Measurements from ENCODE around the gene A3GALT2. TPM values are rescaled to one million over a fixed set of nuclear protein-coding genes. Genes with fewer than 3 reads are reported as not detected.

The A3GALT2 gene
- polyA plus RNA-seq, 2 of the 4 experiments (the other 2 are of a cell fraction) = not detected

DNA sequence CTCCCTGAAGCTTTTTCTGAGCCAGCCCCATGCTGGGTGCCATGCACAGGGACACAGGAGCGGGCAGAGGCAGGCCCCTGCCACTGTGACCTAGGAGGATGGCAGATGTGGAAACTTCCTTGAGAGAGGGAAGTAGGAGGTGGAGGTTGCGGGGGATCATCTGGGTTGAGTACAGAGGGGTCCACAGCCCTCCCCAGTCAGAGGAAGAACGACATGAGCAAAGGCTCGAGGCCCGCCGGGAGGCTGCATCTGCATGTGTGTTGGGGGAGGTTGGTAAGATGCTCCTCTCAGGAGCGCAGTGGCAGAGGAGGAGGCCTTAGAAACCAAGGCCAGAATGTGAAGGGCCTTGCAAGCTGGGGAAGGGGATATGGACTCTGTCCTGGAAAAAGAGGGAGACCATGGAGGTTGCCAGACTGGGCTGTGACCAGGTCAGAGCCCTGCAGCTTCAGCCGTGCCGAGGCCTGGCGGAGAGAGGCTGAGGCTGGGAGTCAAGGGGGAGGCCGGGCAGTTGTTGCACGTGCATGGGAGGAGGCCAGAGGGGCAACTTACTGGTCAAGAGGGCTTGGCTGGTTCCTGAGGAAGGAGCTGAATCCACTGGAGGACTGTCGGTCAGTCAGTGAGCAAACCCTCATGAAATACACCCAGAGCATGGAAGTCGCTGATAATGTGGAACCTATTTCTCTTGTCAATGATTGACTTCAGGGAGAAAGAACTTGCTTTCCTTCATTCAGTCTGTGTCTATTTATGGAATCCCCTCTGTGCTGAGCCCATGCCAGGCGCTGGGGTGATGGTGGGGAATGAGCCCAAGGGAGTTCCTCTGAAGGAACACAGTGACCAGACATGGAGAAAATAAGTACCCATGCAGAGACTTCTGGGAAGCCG, 31.7 kb downstream of the A3GALT2 start:
- Histone ChIP-seq H3K9me3 (no peaks in the 10 kb centered on the region), H3K4me3 (no peak overlapping the region), H3K4me2 (no peak overlapping the region), H3K4me1 (no peaks in the 10 kb centered on the region), H3K27ac (no peak overlapping the region)
- no peak for DNase-seq (ENCODE audit: low read depth in 1 of 2, low spot score in 1 of 2)
- TF ChIP-seq EP300 (IDR thresholded peaks at IDR 0.05) (no peak), RAD21 (conservative IDR thresholded peaks at IDR 0.05 in 1 of 2, IDR thresholded peaks at IDR 0.05 in 1 of 2) (no peak)
- POLR2A ChIA-PET = no interaction called here
- WGBS (ENCODE audit: missing lambda C conversion rate) = 91% methylated on average over 16 of the region's 16 CpGs
- no peak for FAIRE-seq
- CTCF ChIA-PET = interaction anchor here (1.3 kb wide), 1 partner anchor 181 kb away, joined by 4 read pairs; no protein-coding TSS in a partner anchor
- ATAC-seq = no peak

DNA sequence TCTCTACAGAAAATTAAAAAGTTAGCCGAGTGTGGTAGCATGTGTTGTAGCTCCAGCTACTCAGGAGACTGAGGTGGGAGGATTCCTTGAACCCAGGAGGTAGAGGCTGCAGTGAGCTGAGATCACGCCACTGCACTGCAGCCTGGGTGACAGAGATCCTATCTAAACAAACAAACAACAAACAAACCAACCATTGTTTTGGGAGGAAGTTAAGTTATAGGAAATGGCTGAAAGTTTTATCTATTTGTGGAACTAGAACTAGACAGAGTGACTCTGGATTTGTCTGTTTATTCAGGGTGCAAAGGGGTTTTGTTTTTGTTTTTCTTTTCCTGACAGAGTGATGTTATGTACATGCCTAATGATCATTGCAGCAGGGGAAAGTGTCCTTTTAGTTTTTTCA, 33.6 kb downstream of the A3GALT2 start:
- 67% methylated on average over 2 of the region's 2 CpGs for WGBS (ENCODE audit: missing lambda C conversion rate)
- POLR2A ChIA-PET = no interaction called here
- Histone ChIP-seq H3K27ac (no peak overlapping the region), H3K4me3 (no peak overlapping the region), H3K4me2 (no peak overlapping the region), H3K9me3 (no peaks in the 10 kb centered on the region), H3K4me1 (no peaks in the 10 kb centered on the region)
- no peak for ATAC-seq
- no peak for DNase-seq (ENCODE audit: low read depth in 1 of 2, low spot score in 1 of 2)
- TF ChIP-seq BHLHE40 (IDR thresholded peaks at IDR 0.05; ENCODE audit: low read depth, low read length) (no peak), EHMT2 (IDR thresholded peaks at IDR 0.05; ENCODE audit: low read depth) (no peak)
- no peak for FAIRE-seq
- CTCF ChIA-PET = interaction anchor here (1.3 kb wide), 1 partner anchor 11 kb away, joined by 3 read pairs; no protein-coding TSS in a partner anchor

- no peaks in the 10 kb centered on the region for H3K9me3 ChIP-seq
- H3K27ac ChIP-seq = no peak overlapping the region
- ATAC-seq (no peak), DNase-seq (ENCODE audit: low read depth in 1 of 2, low spot score in 1 of 2) (no peak), FAIRE-seq (no peak)
- no peak overlapping the region for H3K4me2 ChIP-seq
- WGBS (ENCODE audit: missing lambda C conversion rate) = 92% methylated on average over 8 of the region's 8 CpGs
- no peaks in the 10 kb centered on the region for H3K4me1 ChIP-seq
- no peak for TF ChIP-seq CBX2 (IDR thresholded peaks at IDR 0.05; ENCODE audit: borderline replicate concordance, low read depth)
- no peak for TF ChIP-seq MAZ (IDR thresholded peaks at IDR 0.05; ENCODE audit: borderline replicate concordance, low read depth, low read length)
- no peak for TF ChIP-seq FOSB (CRISPR knock-in tag; IDR thresholded peaks at IDR 0.05)
- no peak for TF ChIP-seq JUN (IDR thresholded peaks at IDR 0.05)
- no peak for TF ChIP-seq FOSL2 (IDR thresholded peaks at IDR 0.05)
- TF ChIP-seq FOSL2 (CRISPR knock-in tag; IDR thresholded peaks at IDR 0.05) = no peak
- TF ChIP-seq RFX5 (IDR thresholded peaks at IDR 0.05) = no peak
- no peak for TF ChIP-seq ESRRA (IDR thresholded peaks at IDR 0.05; ENCODE audit: borderline replicate concordance, low read length)
- TF ChIP-seq CHD4 (IDR thresholded peaks at IDR 0.05; ENCODE audit: borderline replicate concordance) = no peak
- ChIA-PET POLR2A (no interaction called here), CTCF (interaction anchor here (0.7 kb wide), 1 partner anchor 18 kb away, joined by 3 read pairs; no protein-coding TSS in a partner anchor)
- H3K4me3 ChIP-seq = no peak overlapping the region
These were observed 34.3 kb downstream of the A3GALT2 start for GRCh38 chr1:33286451-33287185.

DNA sequence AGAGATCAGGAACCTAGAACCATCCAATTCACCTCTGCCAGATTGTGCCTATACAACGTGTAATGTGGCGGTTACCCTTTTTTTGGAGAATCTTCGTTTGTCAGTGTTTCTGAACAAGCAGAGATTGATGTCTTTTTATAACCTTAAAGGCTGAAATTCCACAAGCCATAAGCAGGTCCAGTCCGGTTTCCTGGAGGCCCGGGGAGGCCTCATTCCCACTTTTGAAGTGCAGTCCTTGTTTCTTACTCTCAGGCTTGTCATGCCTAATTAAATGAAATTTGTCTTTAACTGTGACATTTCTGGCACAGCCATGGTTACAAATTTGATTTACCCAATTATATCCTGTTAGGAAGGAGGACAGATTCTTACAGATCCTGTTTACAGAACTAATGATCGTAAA, 36.8 kb downstream of the A3GALT2 start:
- H3K4me1 ChIP-seq = no peaks in the 10 kb centered on the region
- ChIA-PET CTCF (interaction anchor here (1.9 kb wide), 1 partner anchor 12 kb away, joined by 8 read pairs; no protein-coding TSS in a partner anchor), POLR2A (no interaction called here)
- ATAC-seq (no peak), DNase-seq (ENCODE audit: low read depth in 1 of 2, low spot score in 1 of 2) (no peak), FAIRE-seq (no peak)
- H3K4me2 ChIP-seq = no peak overlapping the region
- no peak overlapping the region for H3K4me3 ChIP-seq
- WGBS (ENCODE audit: missing lambda C conversion rate) = 85% methylated on average over 6 of the region's 6 CpGs
- no peak overlapping the region for H3K27ac ChIP-seq
- TF ChIP-seq NFE2L2 (conservative IDR thresholded peaks at IDR 0.05; ENCODE audit: low read length) = no peak
- H3K9me3 ChIP-seq = no peaks in the 10 kb centered on the region

- ATAC-seq = no peak
- H3K4me1 ChIP-seq = no peaks in the 10 kb centered on the region
- no peak overlapping the region for H3K4me2 ChIP-seq
- WGBS (ENCODE audit: missing lambda C conversion rate) = 97% methylated on average over 3 of the region's 3 CpGs
- no peak for FAIRE-seq
- ChIA-PET POLR2A (no interaction called here), CTCF (interaction anchor here (1.1 to 1.9 kb wide), 2 partner anchors 13 to 14 kb away, joined by 3 to 8 read pairs; no protein-coding TSS in a partner anchor)
- no peak for DNase-seq (ENCODE audit: low read depth in 1 of 2, low spot score in 1 of 2)
- H3K27ac ChIP-seq = no peak overlapping the region
- no peak for TF ChIP-seq RCOR1 (IDR thresholded peaks at IDR 0.05; ENCODE audit: low read depth, low read length)
- TF ChIP-seq, protein P1, sequence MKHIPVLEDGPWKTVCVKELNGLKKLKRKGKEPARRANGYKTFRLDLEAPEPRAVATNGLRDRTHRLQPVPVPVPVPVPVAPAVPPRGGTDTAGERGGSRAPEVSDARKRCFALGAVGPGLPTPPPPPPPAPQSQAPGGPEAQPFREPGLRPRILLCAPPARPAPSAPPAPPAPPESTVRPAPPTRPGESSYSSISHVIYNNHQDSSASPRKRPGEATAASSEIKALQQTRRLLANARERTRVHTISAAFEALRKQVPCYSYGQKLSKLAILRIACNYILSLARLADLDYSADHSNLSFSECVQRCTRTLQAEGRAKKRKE (CRISPR knock-in tag; IDR thresholded peaks at IDR 0.05; ENCODE audit: low read depth) = no peak
- TF ChIP-seq GATA3 (IDR thresholded peaks at IDR 0.05; ENCODE audit: borderline replicate concordance) = no peak
- TF ChIP-seq EHF (CRISPR knock-in tag; IDR thresholded peaks at IDR 0.05) = no peak
- no peaks in the 10 kb centered on the region for H3K9me3 ChIP-seq
- H3K4me3 ChIP-seq = no peak overlapping the region
These were observed 38.1 kb downstream of the A3GALT2 start for GRCh38 chr1:33282791-33283190.

Measured in A549 (cell line).